ENCODE results near the gene EREG. TPM values are rescaled to one million over a fixed set of nuclear protein-coding genes. Genes with fewer than 3 reads are reported as not detected.

The EREG gene
- total and polyA plus RNA-seq, 4 donors, result 0.51 TPM; not detected in 3

DNA sequence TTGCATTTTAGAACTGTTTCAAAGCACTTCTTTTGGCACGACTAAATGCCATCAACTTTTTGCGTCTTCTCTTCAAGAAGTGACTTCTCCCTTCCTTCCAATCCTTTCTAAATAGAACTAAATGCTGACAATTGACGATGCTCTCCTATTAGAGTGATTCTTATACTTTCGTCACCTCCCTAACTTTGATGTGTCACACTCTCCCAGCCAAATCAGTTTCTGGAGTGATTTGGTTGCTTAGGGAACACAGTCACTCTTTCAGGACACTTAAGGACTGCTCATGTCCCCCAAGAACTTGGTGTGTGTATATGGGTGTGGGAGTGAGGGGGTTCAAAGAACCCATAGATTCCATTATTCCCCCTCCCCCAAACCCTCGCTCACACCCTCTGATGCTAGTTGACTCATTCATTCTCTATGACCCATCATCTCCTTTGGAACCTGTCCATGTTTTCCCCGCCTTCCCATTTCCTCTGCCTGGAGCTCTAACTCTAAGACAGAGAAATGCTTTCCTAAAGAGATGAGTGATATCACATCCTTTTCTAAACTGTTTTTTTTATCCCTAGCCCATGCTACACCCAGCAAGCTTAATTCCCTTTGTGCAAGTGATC, 53.2 kb downstream of the EREG start:
- H3K4me3 ChIP-seq (ENCODE audit: low read depth in 1 of 3, low read length in 3 of 3), result no peak overlapping the region
- H3K27me3 ChIP-seq (ENCODE audit: control insufficient read depth in 4 of 4, insufficient read depth in 4 of 4, low read length in 3 of 4), result no peaks in the 10 kb centered on the region
- WGBS, result 76% methylated on average over 6 of the region's 6 CpGs
- no peak overlapping the region for H3K9ac ChIP-seq (ENCODE audit: low read depth in 1 of 2, low read length in 2 of 2)
- TF ChIP-seq RAD21 (IDR thresholded peaks at IDR 0.05), result no peak
- TF ChIP-seq HNF4A (conservative IDR thresholded peaks at IDR 0.05), result no peak
- TF ChIP-seq GABPA (IDR thresholded peaks at IDR 0.05 in 1 of 2, conservative IDR thresholded peaks at IDR 0.05 in 1 of 2), result no peak
- no peak for TF ChIP-seq RXRA (IDR thresholded peaks at IDR 0.05)
- TF ChIP-seq SP1 (IDR thresholded peaks at IDR 0.05), result no peak
- TF ChIP-seq, protein P1, sequence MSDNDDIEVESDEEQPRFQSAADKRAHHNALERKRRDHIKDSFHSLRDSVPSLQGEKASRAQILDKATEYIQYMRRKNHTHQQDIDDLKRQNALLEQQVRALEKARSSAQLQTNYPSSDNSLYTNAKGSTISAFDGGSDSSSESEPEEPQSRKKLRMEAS (IDR thresholded peaks at IDR 0.05), result no peak
- TF ChIP-seq, protein P2, sequence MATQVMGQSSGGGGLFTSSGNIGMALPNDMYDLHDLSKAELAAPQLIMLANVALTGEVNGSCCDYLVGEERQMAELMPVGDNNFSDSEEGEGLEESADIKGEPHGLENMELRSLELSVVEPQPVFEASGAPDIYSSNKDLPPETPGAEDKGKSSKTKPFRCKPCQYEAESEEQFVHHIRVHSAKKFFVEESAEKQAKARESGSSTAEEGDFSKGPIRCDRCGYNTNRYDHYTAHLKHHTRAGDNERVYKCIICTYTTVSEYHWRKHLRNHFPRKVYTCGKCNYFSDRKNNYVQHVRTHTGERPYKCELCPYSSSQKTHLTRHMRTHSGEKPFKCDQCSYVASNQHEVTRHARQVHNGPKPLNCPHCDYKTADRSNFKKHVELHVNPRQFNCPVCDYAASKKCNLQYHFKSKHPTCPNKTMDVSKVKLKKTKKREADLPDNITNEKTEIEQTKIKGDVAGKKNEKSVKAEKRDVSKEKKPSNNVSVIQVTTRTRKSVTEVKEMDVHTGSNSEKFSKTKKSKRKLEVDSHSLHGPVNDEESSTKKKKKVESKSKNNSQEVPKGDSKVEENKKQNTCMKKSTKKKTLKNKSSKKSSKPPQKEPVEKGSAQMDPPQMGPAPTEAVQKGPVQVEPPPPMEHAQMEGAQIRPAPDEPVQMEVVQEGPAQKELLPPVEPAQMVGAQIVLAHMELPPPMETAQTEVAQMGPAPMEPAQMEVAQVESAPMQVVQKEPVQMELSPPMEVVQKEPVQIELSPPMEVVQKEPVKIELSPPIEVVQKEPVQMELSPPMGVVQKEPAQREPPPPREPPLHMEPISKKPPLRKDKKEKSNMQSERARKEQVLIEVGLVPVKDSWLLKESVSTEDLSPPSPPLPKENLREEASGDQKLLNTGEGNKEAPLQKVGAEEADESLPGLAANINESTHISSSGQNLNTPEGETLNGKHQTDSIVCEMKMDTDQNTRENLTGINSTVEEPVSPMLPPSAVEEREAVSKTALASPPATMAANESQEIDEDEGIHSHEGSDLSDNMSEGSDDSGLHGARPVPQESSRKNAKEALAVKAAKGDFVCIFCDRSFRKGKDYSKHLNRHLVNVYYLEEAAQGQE (IDR thresholded peaks at IDR 0.05), result no peak
- H3K4me1 ChIP-seq (ENCODE audit: control insufficient read depth in 4 of 4, insufficient read depth in 4 of 4, low read length in 3 of 4), result no peaks in the 10 kb centered on the region
- DNase-seq (ENCODE audit: low spot score), result no peak
- H3K36me3 ChIP-seq (ENCODE audit: control insufficient read depth in 4 of 4, insufficient read depth in 3 of 4, low read depth in 1 of 4, low read length in 3 of 4), result no peaks in the 10 kb centered on the region
- no peak overlapping the region for H3K27ac ChIP-seq (ENCODE audit: low read depth in 1 of 2, low read length in 2 of 2)
- H3K9me3 ChIP-seq (ENCODE audit: control insufficient read depth in 4 of 4, low read length in 3 of 4), result no peaks in the 10 kb centered on the region

DNA sequence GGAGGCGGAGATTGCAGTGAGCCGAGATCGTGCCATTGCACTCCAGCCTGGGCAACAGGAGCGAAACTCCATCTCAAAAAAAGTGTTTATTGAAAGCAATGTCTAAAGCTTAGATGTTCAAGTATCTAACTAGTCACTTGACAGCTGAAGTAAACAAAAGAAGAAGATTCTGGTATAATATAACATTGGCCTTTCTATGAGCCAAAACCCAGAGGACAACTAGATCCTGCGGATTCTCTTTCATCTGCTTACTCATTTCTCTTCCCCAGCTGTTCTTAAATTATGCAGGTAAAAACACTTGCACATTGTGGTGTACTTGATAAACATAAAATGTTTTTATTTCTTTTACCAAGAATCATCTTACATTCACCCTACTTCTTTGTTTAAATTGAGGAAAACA, 55.9 kb downstream of the EREG start:
- 87% methylated on average over 5 of the region's 5 CpGs for WGBS
- Histone ChIP-seq H3K4me1 (ENCODE audit: control insufficient read depth in 4 of 4, insufficient read depth in 4 of 4, low read length in 3 of 4) (no peaks in the 10 kb centered on the region), H3K9ac (ENCODE audit: low read depth in 1 of 2, low read length in 2 of 2) (no peak overlapping the region), H3K4me3 (ENCODE audit: low read depth in 1 of 3, low read length in 3 of 3) (no peak overlapping the region), H3K27ac (ENCODE audit: low read depth in 1 of 2, low read length in 2 of 2) (no peak overlapping the region), H3K36me3 (ENCODE audit: control insufficient read depth in 4 of 4, insufficient read depth in 3 of 4, low read depth in 1 of 4, low read length in 3 of 4) (no peaks in the 10 kb centered on the region), H3K27me3 (ENCODE audit: control insufficient read depth in 4 of 4, insufficient read depth in 4 of 4, low read length in 3 of 4) (no peaks in the 10 kb centered on the region), H3K9me3 (ENCODE audit: control insufficient read depth in 4 of 4, low read length in 3 of 4) (no peaks in the 10 kb centered on the region)
- no peak for DNase-seq (ENCODE audit: low spot score)
- no peak for TF ChIP-seq YY1 (IDR thresholded peaks at IDR 0.05)
- TF ChIP-seq NR2F2 (IDR thresholded peaks at IDR 0.05), result no peak
- TF ChIP-seq HNF4G (IDR thresholded peaks at IDR 0.05), result no peak
- TF ChIP-seq, protein P3, sequence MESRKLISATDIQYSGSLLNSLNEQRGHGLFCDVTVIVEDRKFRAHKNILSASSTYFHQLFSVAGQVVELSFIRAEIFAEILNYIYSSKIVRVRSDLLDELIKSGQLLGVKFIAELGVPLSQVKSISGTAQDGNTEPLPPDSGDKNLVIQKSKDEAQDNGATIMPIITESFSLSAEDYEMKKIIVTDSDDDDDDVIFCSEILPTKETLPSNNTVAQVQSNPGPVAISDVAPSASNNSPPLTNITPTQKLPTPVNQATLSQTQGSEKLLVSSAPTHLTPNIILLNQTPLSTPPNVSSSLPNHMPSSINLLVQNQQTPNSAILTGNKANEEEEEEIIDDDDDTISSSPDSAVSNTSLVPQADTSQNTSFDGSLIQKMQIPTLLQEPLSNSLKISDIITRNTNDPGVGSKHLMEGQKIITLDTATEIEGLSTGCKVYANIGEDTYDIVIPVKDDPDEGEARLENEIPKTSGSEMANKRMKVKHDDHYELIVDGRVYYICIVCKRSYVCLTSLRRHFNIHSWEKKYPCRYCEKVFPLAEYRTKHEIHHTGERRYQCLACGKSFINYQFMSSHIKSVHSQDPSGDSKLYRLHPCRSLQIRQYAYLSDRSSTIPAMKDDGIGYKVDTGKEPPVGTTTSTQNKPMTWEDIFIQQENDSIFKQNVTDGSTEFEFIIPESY (IDR thresholded peaks at IDR 0.05), result no peak
- TF ChIP-seq, protein P2 (IDR thresholded peaks at IDR 0.05), result no peak
- no peak for TF ChIP-seq RAD21 (IDR thresholded peaks at IDR 0.05)
